BLaER1 treated with 17β-estradiol and CSF1 and Interleukin-3, amounts not matched to agents 10 nM and 100 nM (cell line): ENCODE data around the gene RELN.

Source experiments
- H3K27ac ChIP-seq, 11 experiments: shearing (Covaris generic); formaldehyde crosslinking; 2 replicates each; pipeline ENCODE4 v1.8.1; 2022
- H3K27me3 ChIP-seq, 11 experiments: shearing (Covaris generic); formaldehyde crosslinking; 2 replicates each; pipeline ENCODE4 v1.8.1; 2022
- H3K36me3 ChIP-seq, 11 experiments: shearing (Covaris generic); formaldehyde crosslinking; 2 replicates each; pipeline ENCODE4 v1.8.1; 2022
- H3K4me1 ChIP-seq, 10 experiments: shearing (Covaris generic); formaldehyde crosslinking; 2 replicates each; pipeline ENCODE4 v1.8.1; 2022
- H3K4me2 ChIP-seq, 11 experiments: shearing (Covaris generic); formaldehyde crosslinking; 2 replicates each; pipeline ENCODE4 v1.8.1; 2022
- H3K4me3 ChIP-seq, 10 experiments: shearing (Covaris generic); formaldehyde crosslinking; 2 replicates each; pipeline ENCODE4 v1.8.1; 2022
- H3K9ac ChIP-seq, 11 experiments: shearing (Covaris generic); formaldehyde crosslinking; 2 replicates each; pipeline ENCODE4 v1.8.1; 2022
- H3K9me3 ChIP-seq, 11 experiments: shearing (Covaris generic); formaldehyde crosslinking; replicated peaks in 1 of 11; 2 replicates each; pipeline ENCODE4 v1.8.1; 2022
- H4K20me1 ChIP-seq, 11 experiments: shearing (Covaris generic); formaldehyde crosslinking; 2 replicates each; pipeline ENCODE4 v1.8.1; 2022
- Cebpa-rat ChIP-seq, 11 experiments: shearing (Covaris generic); IDR thresholded peaks; 2 replicates each; pipeline ENCODE4 v1.8.1; 2022

Gene RELN

GRCh38 chr7:103751311-103751880 is 238.1 kb downstream of the RELN start:
- no peaks in the 10 kb centered on the region for H3K27me3 ChIP-seq
- H3K9me3 ChIP-seq = no peaks in the 10 kb centered on the region
- H3K9ac ChIP-seq = no peak overlapping the region
- H3K4me3 ChIP-seq = no peak overlapping the region
- no peaks in the 10 kb centered on the region for H3K4me1 ChIP-seq
- no peaks in the 10 kb centered on the region for H3K36me3 ChIP-seq
- no peak overlapping the region for H3K4me2 ChIP-seq
- TF ChIP-seq Cebpa-rat (IDR thresholded peaks at IDR 0.05) = no peak
- no peaks in the 10 kb centered on the region for H4K20me1 ChIP-seq
- no peak overlapping the region for H3K27ac ChIP-seq

DNA sequence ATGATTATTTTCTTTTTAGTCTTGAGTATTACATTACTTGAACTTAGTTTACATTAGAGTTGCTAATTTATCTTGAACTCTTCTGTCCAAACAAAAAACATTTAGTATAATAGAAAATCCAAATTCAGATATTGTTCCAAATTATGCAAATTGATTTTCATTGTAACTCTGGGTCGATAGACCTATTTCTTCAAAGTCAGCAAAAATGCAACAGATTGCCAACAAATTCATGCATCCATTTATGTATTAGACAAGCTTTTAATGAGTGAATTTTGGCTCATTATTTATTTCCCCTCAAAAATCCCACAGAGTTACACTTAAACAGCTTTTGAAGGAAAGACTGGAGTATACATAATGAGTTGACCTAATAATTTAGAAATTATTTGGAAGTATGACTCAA is 240.8 kb downstream of the RELN start:
- Histone ChIP-seq H3K9ac (no peak overlapping the region), H3K4me2 (no peak overlapping the region), H4K20me1 (no peaks in the 10 kb centered on the region), H3K9me3 (no peaks in the 10 kb centered on the region), H3K4me1 (no peaks in the 10 kb centered on the region), H3K27me3 (no peaks in the 10 kb centered on the region), H3K36me3 (no peaks in the 10 kb centered on the region), H3K27ac (no peak overlapping the region), H3K4me3 (no peak overlapping the region)
- no peak for TF ChIP-seq Cebpa-rat (IDR thresholded peaks at IDR 0.05)

- no peaks in the 10 kb centered on the region for H4K20me1 ChIP-seq
- no peaks in the 10 kb centered on the region for H3K9me3 ChIP-seq
- H3K4me2 ChIP-seq = no peak overlapping the region
- TF ChIP-seq Cebpa-rat (IDR thresholded peaks at IDR 0.05) = no peak
- H3K36me3 ChIP-seq = no peaks in the 10 kb centered on the region
- H3K9ac ChIP-seq = no peak overlapping the region
- H3K27ac ChIP-seq = no peak overlapping the region
- H3K4me1 ChIP-seq = no peaks in the 10 kb centered on the region
- no peaks in the 10 kb centered on the region for H3K27me3 ChIP-seq
- H3K4me3 ChIP-seq = no peak overlapping the region
These were observed 254.1 kb downstream of the RELN start for GRCh38 chr7:103735377-103735776.

- TF ChIP-seq Cebpa-rat (IDR thresholded peaks at IDR 0.05) = no peak
- H3K4me2 ChIP-seq = no peak overlapping the region
- no peaks in the 10 kb centered on the region for H3K9me3 ChIP-seq
- H3K27me3 ChIP-seq = no peaks in the 10 kb centered on the region
- no peak overlapping the region for H3K9ac ChIP-seq
- H3K36me3 ChIP-seq = no peaks in the 10 kb centered on the region
- no peaks in the 10 kb centered on the region for H3K4me1 ChIP-seq
- H3K4me3 ChIP-seq = no peak overlapping the region
- no peak overlapping the region for H3K27ac ChIP-seq
- H4K20me1 ChIP-seq = no peaks in the 10 kb centered on the region
These were observed 258.3 kb downstream of the RELN start for GRCh38 chr7:103731169-103731568.

DNA sequence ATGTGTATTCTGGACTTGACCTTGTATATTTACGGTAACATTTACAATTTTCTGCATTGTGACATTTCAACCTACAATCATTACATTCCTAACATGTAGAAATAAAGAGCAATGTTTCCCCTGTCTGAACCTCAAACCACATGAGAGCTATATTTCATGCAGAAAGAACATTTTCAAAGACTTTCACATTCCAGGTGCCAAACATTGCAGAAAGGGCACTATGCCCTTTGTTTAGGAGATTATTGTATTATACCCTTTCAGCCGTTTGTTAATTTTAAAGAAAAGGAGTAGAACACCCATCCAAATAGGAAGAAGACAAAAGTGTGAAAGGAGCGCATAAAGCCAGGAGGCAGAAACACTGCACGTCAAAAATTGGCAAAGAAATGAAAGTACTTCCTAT is 260.4 kb downstream of the RELN start:
- H4K20me1 ChIP-seq = no peaks in the 10 kb centered on the region
- TF ChIP-seq Cebpa-rat (IDR thresholded peaks at IDR 0.05) = no peak
- no peaks in the 10 kb centered on the region for H3K27me3 ChIP-seq
- no peak overlapping the region for H3K4me2 ChIP-seq
- no peak overlapping the region for H3K9ac ChIP-seq
- no peaks in the 10 kb centered on the region for H3K9me3 ChIP-seq
- H3K36me3 ChIP-seq = no peaks in the 10 kb centered on the region
- H3K4me1 ChIP-seq = no peaks in the 10 kb centered on the region
- H3K27ac ChIP-seq = no peak overlapping the region
- no peak overlapping the region for H3K4me3 ChIP-seq

DNA sequence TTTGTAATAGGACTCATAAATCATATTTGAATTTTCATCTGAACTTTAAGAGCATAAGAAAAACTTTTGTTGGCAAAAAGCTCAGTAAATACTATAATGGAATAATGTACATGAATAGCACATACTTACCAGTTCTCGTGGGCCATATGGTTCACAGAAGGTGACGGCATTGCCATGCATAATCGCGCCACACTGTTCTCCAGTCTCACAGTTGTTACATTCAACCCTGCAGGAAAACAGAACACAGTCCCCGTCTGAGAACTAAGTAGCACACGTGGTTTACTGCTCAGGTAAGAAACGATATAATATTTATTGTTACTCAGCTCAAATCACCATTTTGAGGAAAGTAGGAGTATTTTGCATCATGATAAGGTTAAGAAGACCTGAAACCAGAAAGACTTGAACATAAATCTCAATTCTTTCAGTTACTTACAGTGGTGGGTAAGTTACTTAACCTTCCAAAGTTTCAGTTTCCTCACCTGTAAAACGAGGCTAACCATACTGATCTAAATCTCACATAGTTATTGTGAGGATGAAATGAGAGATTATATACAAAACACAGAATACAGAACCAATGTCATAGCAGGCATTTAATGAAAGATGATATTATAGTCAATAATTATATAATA is 261.4 kb downstream of the RELN start:
- no peaks in the 10 kb centered on the region for H4K20me1 ChIP-seq
- no peak overlapping the region for H3K9ac ChIP-seq
- H3K27ac ChIP-seq = no peak overlapping the region
- no peak overlapping the region for H3K4me2 ChIP-seq
- no peak for TF ChIP-seq Cebpa-rat (IDR thresholded peaks at IDR 0.05)
- H3K9me3 ChIP-seq = no peaks in the 10 kb centered on the region
- no peak overlapping the region for H3K4me3 ChIP-seq
- no peaks in the 10 kb centered on the region for H3K27me3 ChIP-seq
- no peaks in the 10 kb centered on the region for H3K4me1 ChIP-seq
- H3K36me3 ChIP-seq = no peaks in the 10 kb centered on the region

GRCh38 chr7:103719070-103719469 is 270.4 kb downstream of the RELN start:
- Histone ChIP-seq H3K9me3 (no peaks in the 10 kb centered on the region), H3K4me2 (no peak overlapping the region), H3K9ac (no peak overlapping the region), H3K4me1 (no peaks in the 10 kb centered on the region), H3K36me3 (no peaks in the 10 kb centered on the region), H4K20me1 (no peaks in the 10 kb centered on the region), H3K27ac (no peak overlapping the region), H3K27me3 (no peaks in the 10 kb centered on the region), H3K4me3 (no peak overlapping the region)
- no peak for TF ChIP-seq Cebpa-rat (IDR thresholded peaks at IDR 0.05)

DNA sequence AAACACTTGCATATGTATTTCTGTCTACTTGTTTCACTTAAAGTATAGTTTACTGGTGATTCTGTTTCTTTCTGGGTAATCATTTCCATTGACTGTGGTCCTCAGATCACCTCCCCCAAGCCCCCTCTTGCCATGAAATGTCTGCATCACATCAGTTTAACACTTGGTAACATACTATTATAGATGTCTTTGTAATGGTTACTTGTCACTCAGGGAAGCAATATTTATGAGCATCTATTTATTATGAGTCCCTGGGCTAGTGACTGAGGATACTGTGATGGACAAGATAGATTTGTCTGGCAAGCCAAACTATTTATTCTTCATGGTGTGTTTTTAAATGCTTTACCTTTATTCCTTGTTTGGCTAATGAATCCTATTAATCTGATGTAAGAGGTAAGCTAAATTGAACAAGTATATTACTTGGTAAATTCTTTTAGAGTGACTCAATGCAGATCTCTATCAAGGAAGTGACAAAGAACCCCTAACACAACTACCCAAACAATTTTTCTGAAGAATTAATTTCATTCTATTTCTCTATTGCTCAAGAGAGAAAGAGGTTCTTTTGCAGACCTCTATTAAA is 270.9 kb downstream of the RELN start:
- Histone ChIP-seq H3K27me3 (no peaks in the 10 kb centered on the region), H4K20me1 (no peaks in the 10 kb centered on the region), H3K36me3 (no peaks in the 10 kb centered on the region), H3K9ac (no peak overlapping the region), H3K27ac (no peak overlapping the region), H3K9me3 (no peaks in the 10 kb centered on the region), H3K4me1 (no peaks in the 10 kb centered on the region), H3K4me2 (no peak overlapping the region), H3K4me3 (no peak overlapping the region)
- TF ChIP-seq Cebpa-rat (IDR thresholded peaks at IDR 0.05) = no peak

- H3K4me1 ChIP-seq = no peaks in the 10 kb centered on the region
- no peak overlapping the region for H3K9ac ChIP-seq
- TF ChIP-seq Cebpa-rat (IDR thresholded peaks at IDR 0.05) = no peak
- H3K27me3 ChIP-seq = no peaks in the 10 kb centered on the region
- no peaks in the 10 kb centered on the region for H4K20me1 ChIP-seq
- no peak overlapping the region for H3K4me3 ChIP-seq
- H3K36me3 ChIP-seq = no peaks in the 10 kb centered on the region
- H3K27ac ChIP-seq = no peak overlapping the region
- no peaks in the 10 kb centered on the region for H3K9me3 ChIP-seq
- no peak overlapping the region for H3K4me2 ChIP-seq
These were observed 271.9 kb downstream of the RELN start for GRCh38 chr7:103717574-103717973.
